KBM-7 (cell line): ENCODE data around the gene MEA1.

Experiments used
- DNase-seq: peaks from one replicate; pipeline ENCODE4 v3.0.0-alpha.2; 2015
- in situ Hi-C: fragments of 300-500 bp; cut with MboI; formaldehyde crosslinking; loops from 2 replicates; pipeline ENCODE4 v1.14.3; 2020; ENCODE audit warnings: low sequenced_read_pairs, low pct_unique_long_range_greater_than_20kb, mixed read lengths

Gene MEA1

DNA sequence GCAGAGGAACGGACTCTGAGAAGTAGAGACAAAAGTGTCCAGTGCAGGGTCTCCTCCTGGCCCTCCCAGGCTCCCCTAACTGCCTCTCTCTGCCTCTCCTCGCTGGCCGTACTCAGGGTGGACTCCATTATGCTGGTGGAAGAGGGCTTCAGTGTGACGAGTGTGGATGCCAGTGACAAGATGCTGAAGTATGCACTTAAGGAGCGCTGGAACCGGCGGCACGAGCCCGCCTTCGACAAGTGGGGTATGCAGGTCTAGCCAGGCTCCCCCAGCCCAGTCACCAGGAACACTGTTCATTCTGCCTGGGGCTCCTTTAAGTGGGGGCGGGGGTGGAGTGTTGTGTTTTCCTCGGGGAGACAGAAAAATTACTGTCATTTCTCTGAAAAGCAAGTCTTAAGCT is 51.6 kb downstream of the MEA1 start:
- DNase-seq: no peak
- in situ Hi-C loops: no loop called here
